ENCODE data around the gene STON1. TPM values are rescaled to one million over a fixed set of nuclear protein-coding genes. Genes with fewer than 3 reads are reported as not detected.

The STON1 gene
- total and polyA plus RNA-seq, 2 of the 4 experiments (the other 2 are of a cell fraction): 4.0 to 5.7 TPM

DNA sequence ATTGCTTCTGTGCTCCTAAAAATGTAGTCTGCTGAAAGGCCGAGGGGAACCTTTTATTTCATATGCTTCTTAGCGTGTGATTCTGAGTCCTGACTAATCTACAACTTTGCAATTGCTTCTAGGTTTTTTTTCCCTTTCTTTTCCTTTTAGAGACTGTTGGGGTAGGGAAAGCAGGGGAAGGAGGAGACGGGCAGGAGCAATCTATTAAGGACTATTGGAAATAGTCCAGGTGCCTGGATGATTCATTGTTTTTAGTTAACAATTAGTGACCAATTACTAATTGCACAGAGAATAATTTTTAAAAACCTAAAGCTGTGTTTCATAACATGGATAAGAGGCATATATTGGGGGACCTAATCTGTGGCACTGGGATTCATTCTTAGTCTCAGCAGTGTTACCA, 49.4 kb upstream of the STON1 start:
- no TSS peak for BruUV-seq (replicated peaks)

More for the DNA sequence above, 49.4 kb upstream of the STON1 start:
- no peak overlapping the region for H3K27ac ChIP-seq (ENCODE audit: insufficient read depth, low read length)
- no peak for TF ChIP-seq CHD1 (IDR thresholded peaks at IDR 0.05; ENCODE audit: low read depth, low read length)
- TF ChIP-seq, protein P1, sequence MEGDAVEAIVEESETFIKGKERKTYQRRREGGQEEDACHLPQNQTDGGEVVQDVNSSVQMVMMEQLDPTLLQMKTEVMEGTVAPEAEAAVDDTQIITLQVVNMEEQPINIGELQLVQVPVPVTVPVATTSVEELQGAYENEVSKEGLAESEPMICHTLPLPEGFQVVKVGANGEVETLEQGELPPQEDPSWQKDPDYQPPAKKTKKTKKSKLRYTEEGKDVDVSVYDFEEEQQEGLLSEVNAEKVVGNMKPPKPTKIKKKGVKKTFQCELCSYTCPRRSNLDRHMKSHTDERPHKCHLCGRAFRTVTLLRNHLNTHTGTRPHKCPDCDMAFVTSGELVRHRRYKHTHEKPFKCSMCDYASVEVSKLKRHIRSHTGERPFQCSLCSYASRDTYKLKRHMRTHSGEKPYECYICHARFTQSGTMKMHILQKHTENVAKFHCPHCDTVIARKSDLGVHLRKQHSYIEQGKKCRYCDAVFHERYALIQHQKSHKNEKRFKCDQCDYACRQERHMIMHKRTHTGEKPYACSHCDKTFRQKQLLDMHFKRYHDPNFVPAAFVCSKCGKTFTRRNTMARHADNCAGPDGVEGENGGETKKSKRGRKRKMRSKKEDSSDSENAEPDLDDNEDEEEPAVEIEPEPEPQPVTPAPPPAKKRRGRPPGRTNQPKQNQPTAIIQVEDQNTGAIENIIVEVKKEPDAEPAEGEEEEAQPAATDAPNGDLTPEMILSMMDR (conservative IDR thresholded peaks at IDR 0.05; ENCODE audit: low read depth, low read length): no peak
- TF ChIP-seq MAZ (IDR thresholded peaks at IDR 0.05; ENCODE audit: borderline replicate concordance, low read depth, low read length): no peak
- TF ChIP-seq, protein P2, sequence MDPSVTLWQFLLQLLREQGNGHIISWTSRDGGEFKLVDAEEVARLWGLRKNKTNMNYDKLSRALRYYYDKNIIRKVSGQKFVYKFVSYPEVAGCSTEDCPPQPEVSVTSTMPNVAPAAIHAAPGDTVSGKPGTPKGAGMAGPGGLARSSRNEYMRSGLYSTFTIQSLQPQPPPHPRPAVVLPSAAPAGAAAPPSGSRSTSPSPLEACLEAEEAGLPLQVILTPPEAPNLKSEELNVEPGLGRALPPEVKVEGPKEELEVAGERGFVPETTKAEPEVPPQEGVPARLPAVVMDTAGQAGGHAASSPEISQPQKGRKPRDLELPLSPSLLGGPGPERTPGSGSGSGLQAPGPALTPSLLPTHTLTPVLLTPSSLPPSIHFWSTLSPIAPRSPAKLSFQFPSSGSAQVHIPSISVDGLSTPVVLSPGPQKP (IDR thresholded peaks at IDR 0.05; ENCODE audit: borderline replicate concordance, low read depth, low read length): no peak
- no peak for TF ChIP-seq POLR2A (IDR thresholded peaks at IDR 0.05; ENCODE audit: low read depth, low read length)
- no peak overlapping the region for H3K18ac ChIP-seq (ENCODE audit: low read depth, low read length)
- H3K27me3 ChIP-seq (ENCODE audit: control insufficient read depth, insufficient read depth, low read length): no peaks in the 10 kb centered on the region
- H3K36me3 ChIP-seq (ENCODE audit: control insufficient read depth, insufficient read depth, low read length): peaks cover 5% of the 10 kb centered on the region; the same call in 1 of the 2 replicates
- no peak overlapping the region for H3K14ac ChIP-seq (replicated peaks; ENCODE audit: low read depth, low read length)
- H2AK5ac ChIP-seq (ENCODE audit: low read depth, low read length): no peak overlapping the region
- POLR2A ChIA-PET (ENCODE audit: unreplicated experiment): no interaction called here
- H4K91ac ChIP-seq (ENCODE audit: insufficient read depth, low read depth, low read length): no peak overlapping the region
- H2BK120ac ChIP-seq (ENCODE audit: low read depth, low read length): no peak overlapping the region
- no peak overlapping the region for H4K5ac ChIP-seq (ENCODE audit: low read depth, low read length)
- H2AK9ac ChIP-seq (replicated peaks; ENCODE audit: low read depth, low read length, poor library complexity): no peak overlapping the region
- H3K4me1 ChIP-seq (ENCODE audit: control insufficient read depth, insufficient read depth, low read length): peaks cover 7% of the 10 kb centered on the region
- no peak overlapping the region for H2BK20ac ChIP-seq (ENCODE audit: low read depth, low read length)
- no peak overlapping the region for H2BK5ac ChIP-seq (ENCODE audit: low read depth, low read length, poor library complexity, severe bottlenecking)
- no peak overlapping the region for H4K8ac ChIP-seq (ENCODE audit: low read depth in 2 of 2, low read length in 2 of 2)
- H2BK15ac ChIP-seq (ENCODE audit: low read depth, low read length): no peak overlapping the region
- H3K9me1 ChIP-seq (ENCODE audit: insufficient read depth, low read length): no peaks in the 10 kb centered on the region
- no peak overlapping the region for H3K4me3 ChIP-seq (ENCODE audit: insufficient read depth, low read depth, low read length)
- ATAC-seq (ENCODE audit: low read depth) (no peak), DNase-seq (no peak)
- H3K4ac ChIP-seq (ENCODE audit: low read depth, low read length): no peak overlapping the region
- no peaks in the 10 kb centered on the region for H4K20me1 ChIP-seq (ENCODE audit: insufficient read depth, low read length)
- intact Hi-C loops (cut with micrococcal nuclease) (loop anchor here (5.0 kb wide), 1 partner anchor 87 kb away; no protein-coding TSS in a partner anchor), dilution Hi-C loops (cut with HindIII; ENCODE audit: low sequenced_read_pairs, unreplicated experiment) (no loop called here), in situ Hi-C loops (cut with MboI; ENCODE audit: low sequenced_read_pairs) (no loop called here)
- no peak overlapping the region for H2AFZ ChIP-seq (replicated peaks; ENCODE audit: low read length, poor library complexity)
- H3K4me2 ChIP-seq (ENCODE audit: low read depth, low read length): no peak overlapping the region
- H3K79me1 ChIP-seq (ENCODE audit: low read depth in 1 of 2, low read length in 2 of 2): no peaks in the 10 kb centered on the region
- no peak overlapping the region for H3K23ac ChIP-seq (ENCODE audit: low read depth, low read length)
- CTCF ChIA-PET: interaction anchor here (1.5 kb wide), 1 partner anchor 10 kb away, joined by 3 read pairs; no protein-coding TSS in a partner anchor
- H3K56ac ChIP-seq (ENCODE audit: extremely low read depth, insufficient read depth, low read length): no peak overlapping the region
- no peak overlapping the region for H3K9ac ChIP-seq (ENCODE audit: low read depth, low read length)
- no peaks in the 10 kb centered on the region for H3K9me3 ChIP-seq (ENCODE audit: control insufficient read depth, insufficient read depth, low read length)
- no CpG with 5 or more reads among the region's 3 CpGs for WGBS, 2 experiments (ENCODE audit: extremely low coverage in 2 of 2, insufficient read length in 1 of 2)
